Gastroesophageal sphincter (tissue), 4 donors: ENCODE results near the gene SELENOK. TPM values are rescaled to one million over a fixed set of nuclear protein-coding genes. Genes with fewer than 3 reads are reported as not detected.

Source experiments
- ATAC-seq: fragments of 150-250 bp; one replicate; pipeline ENCODE4 v1.9.1; 2016; ENCODE audit warnings: mild to moderate bottlenecking, moderate library complexity
- H3K27ac ChIP-seq, 4 donors: fragments of 200-600 bp; sonication (generic) in 3 of 4; 1 replicate in 3 of 4; 2 replicates in 1 of 4; pipeline ENCODE4 v1.5.1; 2016 to 2019
- H3K27me3 ChIP-seq: fragments of 200-600 bp; sonication (generic); one replicate; pipeline ENCODE4 v1.5.1; 2019
- H3K36me3 ChIP-seq, 2 donors: fragments of 200-600 bp; sonication (generic); one replicate each; pipeline ENCODE4 v1.5.1; 2019; ENCODE audit warnings: control low read depth in 1 of 2
- H3K4me1 ChIP-seq, 3 donors: fragments of 200-600 bp; sonication (generic); 1 replicate in 2 of 3; 2 replicates in 1 of 3; pipeline ENCODE4 v1.5.1; 2016 to 2019; ENCODE audit warnings: control low read depth in 2 of 3
- H3K4me3 ChIP-seq, 2 donors: fragments of 200-600 bp; sonication (generic); one replicate each; pipeline ENCODE4 v1.5.1; 2019; ENCODE audit warnings: mild to moderate bottlenecking in 1 of 2, moderate library complexity in 1 of 2
- H3K9me3 ChIP-seq, 3 donors: fragments of 200-600 bp; sonication (generic); one replicate each; pipeline ENCODE4 v1.5.1; 2017 to 2019; ENCODE audit warnings: control low read depth in 2 of 3
- EP300 ChIP-seq: sonication (generic); formaldehyde crosslinking; IDR thresholded peaks from one replicate; pipeline ENCODE4 v1.6.1; 2017; ENCODE audit warnings: antibody characterized with exemption, mild to moderate bottlenecking
- POLR2A ChIP-seq, 2 donors: fragments of 450-650 bp; IDR thresholded peaks; one replicate each; pipeline ENCODE4 v1.6.1; 2017; ENCODE audit warnings: antibody characterized with exemption in 2 of 2, mild to moderate bottlenecking in 2 of 2, moderate library complexity in 1 of 2
- POLR2AphosphoS5 ChIP-seq: sonication (generic); formaldehyde crosslinking; IDR thresholded peaks from one replicate; pipeline ENCODE4 v1.6.1; 2017; ENCODE audit warnings: antibody characterized with exemption
- WGBS, 2 donors: methylation state at CpG; one replicate each; pipeline ENCODE4 v1.1.5; 2018; ENCODE audit warnings: low coverage in 1 of 2; 5-methylcytosine and 5-hydroxymethylcytosine counted together
- total RNA-seq, 4 donors: library from RNA; depleted of rRNA; stranded (reverse); fragments of >200 nt; gene quantifications; one replicate each; pipeline ENCODE4 v1.1.0, GENCODE V29; 2016
- TF ChIP-seq, protein P1 (sequence below), 4 experiments: fragments of 200-600 bp in 2 of 4; fragments of 450-650 bp in 2 of 4; sonication (generic) in 1 of 4; IDR thresholded peaks; one replicate each; pipeline ENCODE4 v1.5.1; 2017 to 2019; ENCODE audit warnings: antibody characterized with exemption in 4 of 4, mild to moderate bottlenecking in 2 of 4, moderate library complexity in 2 of 4

The SELENOK gene
- total RNA-seq, 4 donors from 2014 or later = 42.2 to 76.7 (median 63.4) TPM

DNA sequence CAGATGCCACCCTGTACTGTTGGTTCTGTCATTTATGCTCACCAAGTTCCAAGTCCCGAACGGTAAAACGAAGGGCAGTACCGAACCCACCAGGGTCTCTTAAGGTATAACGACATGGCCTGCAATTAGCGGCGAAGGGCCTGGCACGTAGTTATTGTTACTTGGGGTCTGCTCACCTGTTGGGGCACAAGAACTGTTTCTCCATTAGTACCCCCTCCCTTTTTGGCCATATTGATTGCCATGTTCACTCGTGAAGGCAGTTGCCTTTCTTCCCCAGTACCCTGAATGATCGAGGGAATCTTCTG lies 44.9 kb downstream of the SELENOK start:
- no peak for TF ChIP-seq POLR2AphosphoS5
- no peak for TF ChIP-seq EP300
- TF ChIP-seq, protein P1, sequence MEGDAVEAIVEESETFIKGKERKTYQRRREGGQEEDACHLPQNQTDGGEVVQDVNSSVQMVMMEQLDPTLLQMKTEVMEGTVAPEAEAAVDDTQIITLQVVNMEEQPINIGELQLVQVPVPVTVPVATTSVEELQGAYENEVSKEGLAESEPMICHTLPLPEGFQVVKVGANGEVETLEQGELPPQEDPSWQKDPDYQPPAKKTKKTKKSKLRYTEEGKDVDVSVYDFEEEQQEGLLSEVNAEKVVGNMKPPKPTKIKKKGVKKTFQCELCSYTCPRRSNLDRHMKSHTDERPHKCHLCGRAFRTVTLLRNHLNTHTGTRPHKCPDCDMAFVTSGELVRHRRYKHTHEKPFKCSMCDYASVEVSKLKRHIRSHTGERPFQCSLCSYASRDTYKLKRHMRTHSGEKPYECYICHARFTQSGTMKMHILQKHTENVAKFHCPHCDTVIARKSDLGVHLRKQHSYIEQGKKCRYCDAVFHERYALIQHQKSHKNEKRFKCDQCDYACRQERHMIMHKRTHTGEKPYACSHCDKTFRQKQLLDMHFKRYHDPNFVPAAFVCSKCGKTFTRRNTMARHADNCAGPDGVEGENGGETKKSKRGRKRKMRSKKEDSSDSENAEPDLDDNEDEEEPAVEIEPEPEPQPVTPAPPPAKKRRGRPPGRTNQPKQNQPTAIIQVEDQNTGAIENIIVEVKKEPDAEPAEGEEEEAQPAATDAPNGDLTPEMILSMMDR (IDR thresholded peaks at IDR 0.05) = no peak
- no peak for TF ChIP-seq POLR2A (IDR thresholded peaks at IDR 0.05)
- WGBS, 2 donors = 67 to 72% methylated on average over 9 to 10 of the region's 10 CpGs
- Histone ChIP-seq H3K36me3 (no peaks in the 10 kb centered on the region), H3K9me3 (no peaks in the 10 kb centered on the region), H3K4me1 (peaks cover 0 to 27% (median 4%) of the 10 kb centered on the region in 3 donors), H3K27me3 (peaks cover 29% of the 10 kb centered on the region), H3K27ac (no peak overlapping the region), H3K4me3 (peak overlapping the region in 1 of 2 donors; percentile 80)
- ATAC-seq = no peak

GRCh38 chr3:53846134-53846850 lies 45.4 kb downstream of the SELENOK start, which contains the start of the genes CHDH and IL17RB:
TSS of gene CHDH (minus strand) at chr3:53846419. CDS start at chr3:53824008, 22,411 bp downstream.
TSS of gene IL17RB (plus strand) at chr3:53846568. CDS start at chr3:53846589, 21 bp downstream.
- no peaks in the 10 kb centered on the region for H3K36me3 ChIP-seq
- peak within 1 kb of the TSS; percentile 42 to 80 for H3K4me3 ChIP-seq
- TF ChIP-seq, protein P1 (IDR thresholded peaks at IDR 0.05) = peak in 1 of 4 experiments; percentile 18
- no peak for TF ChIP-seq POLR2AphosphoS5
- no peak for TF ChIP-seq EP300
- no peak for TF ChIP-seq POLR2A (IDR thresholded peaks at IDR 0.05)
- H3K27me3 ChIP-seq = peaks cover 29% of the 10 kb centered on the region
- no peaks in the 10 kb centered on the region for H3K9me3 ChIP-seq
- WGBS, 2 donors = 0 to 1% methylated on average over 7 to 12 of the region's 91 CpGs
- H3K4me1 ChIP-seq = peaks cover 0 to 27% (median 4%) of the 10 kb centered on the region in 3 donors
- peak; percentile 82 for ATAC-seq
- peak within 1 kb of the TSS in 3 of 4 donors; percentile 44 to 81 (median 74) for H3K27ac ChIP-seq

- H3K27ac ChIP-seq = peak overlapping the region in 3 of 4 donors; percentile 44 to 81 (median 74)
- TF ChIP-seq POLR2A (IDR thresholded peaks at IDR 0.05) (no peak), EP300 (no peak), POLR2AphosphoS5 (no peak)
- TF ChIP-seq, protein P1 (IDR thresholded peaks at IDR 0.05) = no peak
- ATAC-seq = peak; percentile 35
- H3K36me3 ChIP-seq = no peaks in the 10 kb centered on the region
- peaks cover 0 to 24% (median 4%) of the 10 kb centered on the region in 3 donors for H3K4me1 ChIP-seq
- H3K9me3 ChIP-seq = no peaks in the 10 kb centered on the region
- peak overlapping the region; percentile 42 to 80 for H3K4me3 ChIP-seq
- peaks cover 29% of the 10 kb centered on the region for H3K27me3 ChIP-seq
- WGBS, 2 donors = no CpG with 5 or more reads among the region's 34 CpGs
These were observed 45.9 kb downstream of the SELENOK start for GRCh38 chr3:53845881-53846133.

DNA sequence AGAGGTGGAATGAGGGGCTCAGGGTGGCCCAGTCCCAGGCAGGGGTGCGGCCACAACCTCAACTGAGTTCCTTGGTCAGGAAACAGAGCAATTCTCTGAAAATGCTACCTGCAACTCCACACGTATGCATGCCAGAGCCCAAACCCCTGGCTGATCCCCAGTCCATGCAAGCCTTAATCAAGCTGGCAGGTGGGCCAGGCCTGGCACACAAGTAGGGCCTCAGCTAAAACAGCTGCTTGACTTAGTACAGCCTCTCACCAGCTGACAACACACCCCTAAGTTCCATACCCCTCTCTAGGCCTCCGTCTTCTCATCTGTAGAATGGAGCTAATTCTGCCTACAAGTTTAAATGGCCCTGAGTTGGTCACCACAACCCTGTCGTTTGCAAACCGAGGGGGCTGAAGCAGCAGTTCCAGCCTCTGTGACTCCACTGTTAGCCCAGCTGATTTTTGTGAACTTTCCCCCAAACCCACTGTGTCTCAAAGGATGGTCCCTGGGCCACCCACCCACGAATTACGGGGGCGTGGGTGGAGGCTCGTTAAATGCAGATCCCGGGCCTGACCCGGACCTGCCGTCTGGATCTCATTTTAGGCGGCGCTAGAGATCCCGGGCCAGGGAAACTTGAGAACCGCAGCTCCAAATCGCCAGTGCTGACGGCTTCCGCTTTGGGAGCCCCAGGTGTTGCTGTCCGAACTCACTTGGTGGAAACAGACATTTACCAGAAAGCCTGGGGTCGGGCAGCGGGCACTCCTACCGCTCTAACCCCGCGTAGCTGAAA lies 46.4 kb downstream of the SELENOK start:
- H3K36me3 ChIP-seq = no peaks in the 10 kb centered on the region
- H3K9me3 ChIP-seq = no peaks in the 10 kb centered on the region
- H3K27ac ChIP-seq = peak overlapping the region in 3 of 4 donors; percentile 44 to 81 (median 74)
- no peak for TF ChIP-seq POLR2AphosphoS5
- TF ChIP-seq, protein P1 (IDR thresholded peaks at IDR 0.05) = peak in 3 of 4 experiments; percentile 11 to 44 (median 26)
- TF ChIP-seq EP300 = no peak
- no peak for TF ChIP-seq POLR2A (IDR thresholded peaks at IDR 0.05)
- H3K27me3 ChIP-seq = peaks cover 29% of the 10 kb centered on the region
- 15 to 60% methylated on average over 1 to 8 of the region's 25 CpGs for WGBS, 2 donors
- H3K4me3 ChIP-seq = peak overlapping the region; percentile 42 to 80
- H3K4me1 ChIP-seq = peaks cover 0 to 22% (median 4%) of the 10 kb centered on the region in 3 donors
- ATAC-seq = peak; percentile 53
